ENCODE results near the gene PTPRR.

- no peak for TF ChIP-seq CTCF (IDR thresholded peaks at IDR 0.05)
- no peak for TF ChIP-seq POLR2A (IDR thresholded peaks at IDR 0.05)
These were observed 260.4 kb downstream of the PTPRR start for GRCh38 chr12:70660002-70660604.

Measured in heart left ventricle (tissue), 13 donors.